ENCODE measurements around the gene TPH1. TPM values are rescaled to one million over a fixed set of nuclear protein-coding genes. Genes with fewer than 3 reads are reported as not detected.

The TPH1 gene
- total and polyA plus RNA-seq, 7 donors, result 0.03 to 0.28 (median 0.07) TPM; not detected in 1

DNA sequence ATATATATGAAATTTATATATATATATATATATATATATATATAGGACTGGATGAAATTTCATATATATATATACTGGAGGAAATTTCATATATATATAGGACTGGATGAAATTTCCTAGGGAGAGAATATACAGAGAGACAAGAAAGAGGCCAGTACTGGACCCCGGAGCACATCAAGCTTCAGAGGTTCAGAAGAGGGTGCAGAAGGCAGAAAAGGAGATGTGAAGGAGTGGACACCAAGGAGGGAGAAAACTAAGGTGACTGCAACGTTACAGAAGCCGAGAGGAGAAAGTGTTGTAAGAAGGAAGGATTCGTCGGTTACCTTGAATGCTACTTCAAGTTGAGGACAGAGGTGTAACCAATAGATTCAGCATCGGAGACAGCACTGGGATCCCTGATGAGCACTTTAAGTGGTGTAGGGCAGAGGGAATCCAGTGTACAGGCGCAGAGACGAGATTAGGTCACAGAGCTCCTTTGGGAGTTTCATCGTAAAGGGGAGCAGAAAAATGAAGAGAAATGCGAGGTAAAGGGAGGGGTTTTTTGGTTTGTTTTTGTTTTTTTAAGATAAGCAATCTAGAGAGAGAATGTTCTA lies 8.5 kb upstream of the TPH1 start:
- 86 to 88% (median 87%) methylated on average over 10 of the region's 10 CpGs for WGBS, 3 donors
- H3K4me1 ChIP-seq, result no peaks in the 10 kb centered on the region
- DNase-seq (no peak), ATAC-seq (no peak)
- no peak overlapping the region for H3K27ac ChIP-seq
- no peaks in the 10 kb centered on the region for H3K9me3 ChIP-seq
- TF ChIP-seq, protein P1, sequence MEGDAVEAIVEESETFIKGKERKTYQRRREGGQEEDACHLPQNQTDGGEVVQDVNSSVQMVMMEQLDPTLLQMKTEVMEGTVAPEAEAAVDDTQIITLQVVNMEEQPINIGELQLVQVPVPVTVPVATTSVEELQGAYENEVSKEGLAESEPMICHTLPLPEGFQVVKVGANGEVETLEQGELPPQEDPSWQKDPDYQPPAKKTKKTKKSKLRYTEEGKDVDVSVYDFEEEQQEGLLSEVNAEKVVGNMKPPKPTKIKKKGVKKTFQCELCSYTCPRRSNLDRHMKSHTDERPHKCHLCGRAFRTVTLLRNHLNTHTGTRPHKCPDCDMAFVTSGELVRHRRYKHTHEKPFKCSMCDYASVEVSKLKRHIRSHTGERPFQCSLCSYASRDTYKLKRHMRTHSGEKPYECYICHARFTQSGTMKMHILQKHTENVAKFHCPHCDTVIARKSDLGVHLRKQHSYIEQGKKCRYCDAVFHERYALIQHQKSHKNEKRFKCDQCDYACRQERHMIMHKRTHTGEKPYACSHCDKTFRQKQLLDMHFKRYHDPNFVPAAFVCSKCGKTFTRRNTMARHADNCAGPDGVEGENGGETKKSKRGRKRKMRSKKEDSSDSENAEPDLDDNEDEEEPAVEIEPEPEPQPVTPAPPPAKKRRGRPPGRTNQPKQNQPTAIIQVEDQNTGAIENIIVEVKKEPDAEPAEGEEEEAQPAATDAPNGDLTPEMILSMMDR (IDR thresholded peaks at IDR 0.05), result no peak
- H3K4me3 ChIP-seq, result no peak overlapping the region
- H3K27me3 ChIP-seq (ENCODE audit: insufficient read depth in 3 of 3, low read length in 2 of 3), result no peaks in the 10 kb centered on the region
- intact Hi-C loops (cut with DNase I), result no loop called here
- H3K36me3 ChIP-seq (ENCODE audit: insufficient read depth in 1 of 2, low read depth in 1 of 2), result no peaks in the 10 kb centered on the region

DNA sequence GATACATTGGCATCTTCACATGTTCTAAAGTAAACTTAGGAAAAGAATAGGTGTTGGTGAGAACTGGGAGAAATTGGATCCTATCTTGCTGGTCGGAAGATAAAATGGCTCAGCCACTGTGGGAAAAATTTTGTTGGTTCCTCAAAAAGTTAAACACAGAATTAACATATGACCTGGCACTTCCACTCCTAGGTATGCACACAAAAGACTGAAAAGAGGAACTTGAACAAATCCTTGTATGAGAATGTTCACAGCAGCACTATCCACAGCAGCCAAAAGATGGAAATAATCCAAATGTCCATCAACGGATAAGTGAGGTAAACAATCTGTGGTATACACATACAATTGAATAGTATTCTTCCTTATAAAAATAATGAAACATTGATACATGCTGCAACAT lies 4.8 kb upstream of the TPH1 start:
- no peak overlapping the region for H3K27ac ChIP-seq
- ATAC-seq, result no peak
- no peaks in the 10 kb centered on the region for H3K4me1 ChIP-seq
- no peaks in the 10 kb centered on the region for H3K36me3 ChIP-seq (ENCODE audit: insufficient read depth in 1 of 2, low read depth in 1 of 2)
- 72 to 82% (median 80%) methylated on average over 2 of the region's 2 CpGs for WGBS, 3 donors
- H3K4me3 ChIP-seq, result no peak overlapping the region
- TF ChIP-seq, protein P1 (IDR thresholded peaks at IDR 0.05), result no peak
- H3K9me3 ChIP-seq, result no peaks in the 10 kb centered on the region
- H3K27me3 ChIP-seq (ENCODE audit: insufficient read depth in 3 of 3, low read length in 2 of 3), result peaks cover 0 to 22% (median 3%) of the 10 kb centered on the region in 3 donors
- intact Hi-C loops (cut with DNase I), result no loop called here
- DNase-seq, result no peak

DNA sequence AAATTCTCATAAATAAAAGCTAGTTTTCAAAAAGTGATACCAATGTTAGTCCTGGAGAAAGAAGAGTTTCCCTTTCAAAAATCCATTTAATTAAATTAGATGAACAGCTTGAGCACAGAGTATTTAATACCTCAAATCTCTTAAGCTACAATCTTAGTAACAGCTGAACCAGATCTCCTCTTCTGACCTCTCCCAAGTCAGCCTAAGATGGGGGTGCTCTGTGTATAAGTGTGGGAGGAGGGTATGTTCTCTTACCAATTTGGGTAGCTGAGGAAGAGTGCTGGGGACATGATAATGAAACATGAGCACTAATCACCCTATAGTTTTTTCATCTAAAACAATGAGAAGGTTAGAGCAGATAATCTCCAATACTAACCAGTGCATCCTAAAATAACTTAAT lies 9.6 kb downstream of the TPH1 start:
- Histone ChIP-seq H3K9me3 (no peaks in the 10 kb centered on the region), H3K36me3 (ENCODE audit: insufficient read depth in 1 of 2, low read depth in 1 of 2) (no peaks in the 10 kb centered on the region), H3K27ac (no peak overlapping the region), H3K27me3 (ENCODE audit: insufficient read depth in 3 of 3, low read length in 2 of 3) (peaks cover 0 to 4% (median 0%) of the 10 kb centered on the region in 3 donors), H3K4me1 (no peaks in the 10 kb centered on the region), H3K4me3 (no peak overlapping the region)
- intact Hi-C loops (cut with DNase I), result no loop called here
- DNase-seq, result no peak
- ATAC-seq, result no peak
- TF ChIP-seq, protein P1 (IDR thresholded peaks at IDR 0.05), result no peak

DNA sequence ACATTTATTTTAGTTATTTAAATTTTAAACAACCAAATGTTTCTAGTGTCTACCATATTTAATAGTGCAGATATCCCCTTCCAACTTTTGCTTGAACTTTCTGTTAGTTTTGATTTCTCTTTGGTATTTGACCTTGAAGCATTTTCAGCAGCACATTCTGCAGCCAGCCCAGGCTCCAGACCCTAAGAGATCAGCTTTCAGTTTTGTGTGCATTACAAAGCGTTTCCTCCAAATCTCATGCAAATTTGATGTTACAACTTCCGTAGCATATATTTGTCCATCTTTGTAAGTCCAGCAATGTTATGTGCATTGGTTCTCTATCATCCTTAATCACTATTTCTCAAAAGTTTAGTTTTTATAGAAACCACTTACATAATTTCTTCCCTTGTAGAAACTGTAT lies 18.6 kb downstream of the TPH1 start:
- H3K36me3 ChIP-seq (ENCODE audit: insufficient read depth in 1 of 2, low read depth in 1 of 2), result no peaks in the 10 kb centered on the region
- no peaks in the 10 kb centered on the region for H3K27me3 ChIP-seq (ENCODE audit: insufficient read depth in 3 of 3, low read length in 2 of 3)
- intact Hi-C loops (cut with DNase I), result no loop called here
- no peak overlapping the region for H3K4me3 ChIP-seq
- H3K9me3 ChIP-seq, result no peaks in the 10 kb centered on the region
- TF ChIP-seq, protein P1 (IDR thresholded peaks at IDR 0.05), result no peak
- WGBS, 3 donors, result 63 to 67% (median 67%) methylated on average over 2 of the region's 2 CpGs
- no peak overlapping the region for H3K27ac ChIP-seq
- ATAC-seq (no peak), DNase-seq (no peak)
- no peaks in the 10 kb centered on the region for H3K4me1 ChIP-seq

DNA sequence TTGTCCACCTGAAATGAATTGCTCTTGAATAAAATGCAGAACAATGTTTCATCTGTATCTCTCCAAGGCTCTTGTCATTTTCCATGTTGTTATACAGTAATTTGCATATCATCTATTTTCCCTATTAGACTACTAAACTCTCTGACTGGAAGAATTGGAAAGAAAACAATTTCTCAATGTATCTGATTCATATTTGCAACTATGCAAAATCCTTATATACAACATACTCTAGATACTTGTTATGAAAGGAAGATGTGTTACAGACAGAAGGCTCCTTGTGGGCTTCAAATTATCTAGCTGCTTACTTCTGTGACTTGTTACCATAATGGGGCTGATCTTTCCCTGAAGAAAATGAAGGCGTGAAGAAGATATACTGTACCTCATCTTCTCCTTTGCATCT lies 23.6 kb downstream of the TPH1 start:
- TF ChIP-seq, protein P1 (IDR thresholded peaks at IDR 0.05), result no peak
- H3K36me3 ChIP-seq (ENCODE audit: insufficient read depth in 1 of 2, low read depth in 1 of 2), result no peaks in the 10 kb centered on the region
- H3K27ac ChIP-seq, result no peak overlapping the region
- no peaks in the 10 kb centered on the region for H3K4me1 ChIP-seq
- H3K27me3 ChIP-seq (ENCODE audit: insufficient read depth in 3 of 3, low read length in 2 of 3), result no peaks in the 10 kb centered on the region
- no peaks in the 10 kb centered on the region for H3K9me3 ChIP-seq
- 90 to 95% (median 90%) methylated on average over 1 of the region's 1 CpG for WGBS, 3 donors
- H3K4me3 ChIP-seq, result no peak overlapping the region
- intact Hi-C loops (cut with DNase I), result no loop called here
- no peak for DNase-seq
- ATAC-seq, result no peak

Measured in psoas muscle (tissue), 8 donors.